ENCODE data around the gene SH3BP1.
"Not testable (repeated sequence)": the region's sequence is repeated elsewhere in the genome, so short reads cannot be mapped to it uniquely, and the experiment has no call there.

SH3BP1 gene

GRCh38 chr22:37634417-37634924 lies 5.0 kb upstream of the SH3BP1 start:
- peak; percentile 49 for DNase-seq

- DNase-seq = no peak
These were observed 4.3 kb upstream of the SH3BP1 start for GRCh38 chr22:37635157-37635556.

- DNase-seq = peak; percentile 45
These were observed 3.1 kb upstream of the SH3BP1 start for GRCh38 chr22:37636186-37636948.

GRCh38 chr22:37636949-37637273 lies 2.6 kb upstream of the SH3BP1 start:
- no peak for DNase-seq

GRCh38 chr22:37638391-37639069 lies 939 bp upstream of the SH3BP1 start:
- DNase-seq = peak; percentile 80

- DNase-seq = no peak
These were observed 512 bp downstream of the SH3BP1 start for GRCh38 chr22:37639771-37640590.

GRCh38 chr22:37640591-37641560 lies 1.4 kb downstream of the SH3BP1 start:
- no peak for DNase-seq

GRCh38 chr22:37641561-37641949 lies 2.1 kb downstream of the SH3BP1 start:
- DNase-seq = no peak

GRCh38 chr22:37643225-37643847 lies 3.9 kb downstream of the SH3BP1 start:
- DNase-seq = peak; percentile 83

GRCh38 chr22:37647317-37647716 lies 7.8 kb downstream of the SH3BP1 start:
- no peak for DNase-seq

- DNase-seq = peak; percentile 98
These were observed 8.5 kb downstream of the SH3BP1 start for GRCh38 chr22:37647928-37648327.

GRCh38 chr22:37650463-37651136 lies 11.1 kb downstream of the SH3BP1 start:
- no peak for DNase-seq

GRCh38 chr22:37654563-37655251 lies 15.2 kb downstream of the SH3BP1 start:
- no peak for DNase-seq

GRCh38 chr22:37655252-37655563 lies 15.7 kb downstream of the SH3BP1 start:
- no peak for DNase-seq

- DNase-seq = not testable (repeated sequence)
These were observed 17.1 kb downstream of the SH3BP1 start for GRCh38 chr22:37656583-37656982.

- peak; percentile 79 for DNase-seq
These were observed 18.2 kb downstream of the SH3BP1 start for GRCh38 chr22:37657590-37658132.

GRCh38 chr22:37658133-37659065 lies 18.9 kb downstream of the SH3BP1 start, which contains the start of gene PDXP:
TSS of gene PDXP (plus strand) at chr22:37658723. CDS start at chr22:37658783, 60 bp downstream.
- DNase-seq = peak; percentile 100

- peak; percentile 29 for DNase-seq
These were observed 19.8 kb downstream of the SH3BP1 start for GRCh38 chr22:37659066-37659896.
